Measurements from ENCODE around the gene LTA. TPM values are rescaled to one million over a fixed set of nuclear protein-coding genes. Genes with fewer than 3 reads are reported as not detected.

Gene LTA
- total and polyA plus RNA-seq, 10 donors, result 2.4 to 14.4 (median 5.7) TPM

DNA sequence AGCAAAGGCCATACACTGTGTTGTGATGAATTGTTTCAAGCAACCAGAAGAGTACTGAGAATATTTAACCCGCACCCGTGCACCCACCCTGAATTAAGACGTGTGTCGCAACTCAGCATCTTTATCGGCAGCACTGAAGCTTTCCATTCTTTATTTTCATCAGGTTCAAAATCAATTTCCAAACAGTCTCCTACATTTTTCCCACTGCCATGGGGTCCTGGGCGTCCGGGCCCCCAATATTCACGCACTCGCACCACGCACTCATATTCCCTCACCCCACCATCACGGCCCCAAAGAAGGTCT lies 8.3 kb downstream of the LTA start:
- peaks cover 0 to 22% (median 1%) of the 10 kb centered on the region in 6 donors for H3K36me3 ChIP-seq
- peaks cover 51 to 94% (median 87%) of the 10 kb centered on the region in 6 donors for H3K4me1 ChIP-seq
- no peaks in the 10 kb centered on the region for H3K9me3 ChIP-seq
- peak overlapping the region; percentile 66 to 98 (median 96) for H3K27ac ChIP-seq
- H3K27me3 ChIP-seq (replicated peaks in 1 of 7), result no peaks in the 10 kb centered on the region
- TF ChIP-seq POLR2A (IDR thresholded peaks at IDR 0.05) (no peak), CTCF (IDR thresholded peaks at IDR 0.05 in 8 of 11, conservative IDR thresholded peaks at IDR 0.05 in 3 of 11) (no peak), POLR2AphosphoS5 (IDR thresholded peaks at IDR 0.05) (no peak)
- H3K4me3 ChIP-seq, result peak overlapping the region; percentile 61 to 97 (median 82)
- no peak for DNase-seq
- 24 to 34% (median 25%) methylated on average over 11 of the region's 11 CpGs for WGBS, 5 donors
- intact Hi-C loops (cut with DNase I; ENCODE audit: low total_unique reads), result no loop called here

DNA sequence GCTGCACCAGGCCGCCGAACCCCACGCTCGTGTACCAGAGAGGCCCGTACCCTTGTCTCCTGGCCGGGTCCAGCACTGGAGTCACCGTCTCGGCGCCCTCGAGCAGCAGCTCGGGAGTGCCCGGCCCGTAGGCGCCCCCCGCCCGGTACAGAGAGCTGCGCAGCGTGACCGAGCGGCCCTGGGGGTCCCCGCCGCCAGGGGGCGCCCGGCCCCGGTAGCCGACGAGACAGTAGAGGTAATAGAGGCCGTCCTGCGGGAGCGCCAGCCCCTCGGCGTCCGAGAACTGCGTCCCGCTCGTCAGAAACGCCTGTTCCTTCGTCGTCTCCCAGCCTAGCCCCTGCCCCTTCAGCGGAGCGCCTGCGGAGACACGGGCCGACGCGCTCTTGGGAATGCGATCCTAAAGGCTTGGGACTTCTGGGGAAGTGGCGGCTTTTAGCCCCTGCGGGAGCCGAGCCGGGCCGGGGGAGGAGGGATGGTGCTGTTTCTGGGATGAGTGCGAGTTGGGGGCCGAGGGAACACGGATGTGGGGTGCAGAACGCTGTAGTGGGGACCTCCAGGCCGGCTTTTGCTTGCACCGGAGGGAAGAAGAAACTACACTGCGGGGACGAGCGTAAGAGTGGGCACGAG lies 8.8 kb downstream of the LTA start:
- H3K27me3 ChIP-seq (replicated peaks in 1 of 7), result no peaks in the 10 kb centered on the region
- peaks cover 0 to 22% (median 1%) of the 10 kb centered on the region in 6 donors for H3K36me3 ChIP-seq
- peak; percentile 99 for DNase-seq
- WGBS, 5 donors, result 0 to 1% (median 0%) methylated on average over 30 to 62 of the region's 62 CpGs
- intact Hi-C loops (cut with DNase I; ENCODE audit: low total_unique reads), result no loop called here
- no peaks in the 10 kb centered on the region for H3K9me3 ChIP-seq
- H3K27ac ChIP-seq, result peak overlapping the region; percentile 66 to 98 (median 96)
- TF ChIP-seq POLR2AphosphoS5 (IDR thresholded peaks at IDR 0.05), result peak; percentile 85 to 94 (median 93)
- TF ChIP-seq POLR2A (IDR thresholded peaks at IDR 0.05), result peak; percentile 29 to 43 (median 38)
- peak; percentile 92 to 100 (median 98) for TF ChIP-seq CTCF (IDR thresholded peaks at IDR 0.05 in 8 of 11, conservative IDR thresholded peaks at IDR 0.05 in 3 of 11)
- peaks cover 56 to 94% (median 91%) of the 10 kb centered on the region in 6 donors for H3K4me1 ChIP-seq
- peak overlapping the region; percentile 61 to 97 (median 82) for H3K4me3 ChIP-seq

- peaks cover 62 to 94% (median 92%) of the 10 kb centered on the region in 6 donors for H3K4me1 ChIP-seq
- peak; percentile 85 for DNase-seq
These were observed 9.5 kb downstream of the LTA start for GRCh38 chr6:31581434-31582229.

More at GRCh38 chr6:31581434-31582229, 9.5 kb downstream of the LTA start:
- WGBS, 5 donors, result 5 to 11% (median 7%) methylated on average over 18 to 21 of the region's 21 CpGs
- H3K36me3 ChIP-seq, result peaks cover 0 to 21% (median 1%) of the 10 kb centered on the region in 6 donors
- H3K27ac ChIP-seq, result peak overlapping the region; percentile 66 to 98 (median 96)
- TF ChIP-seq POLR2AphosphoS5 (IDR thresholded peaks at IDR 0.05) (no peak), CTCF (IDR thresholded peaks at IDR 0.05 in 8 of 11, conservative IDR thresholded peaks at IDR 0.05 in 3 of 11) (no peak), POLR2A (IDR thresholded peaks at IDR 0.05) (no peak)
- no peaks in the 10 kb centered on the region for H3K9me3 ChIP-seq
- intact Hi-C loops (cut with DNase I; ENCODE audit: low total_unique reads), result no loop called here
- H3K27me3 ChIP-seq (replicated peaks in 1 of 7), result no peaks in the 10 kb centered on the region
- H3K4me3 ChIP-seq, result peak overlapping the region; percentile 61 to 97 (median 82)

Data from spleen (tissue), 11 donors.